MCF 10A (cell line): ENCODE data around the gene PCDHB16. TPM values are rescaled to one million over a fixed set of nuclear protein-coding genes. Genes with fewer than 3 reads are reported as not detected.
"Not testable (repeated sequence)": the region's sequence is repeated elsewhere in the genome, so short reads cannot be mapped to it uniquely, and the experiment has no call there.

Source experiments
- Bru-seq: library from RNA; stranded (reverse); fragments of 400-500 nt; gene quantifications from one replicate; lab custom pipeline; 2021; lab: Mats Ljungman, UMichigan
- BruChase-seq, 2 experiments: library from RNA; stranded (reverse); fragments of 400-500 nt; gene quantifications; one replicate each; lab custom pipeline; 2021; lab: Mats Ljungman, UMichigan
- BruUV-seq: library from RNA; stranded (reverse); fragments of 400-500 nt; replicated peaks from 2 replicates; lab custom pipeline; 2021; lab: Mats Ljungman, UMichigan
- CTCF ChIA-PET: fragments of 300-600 bp; sonication (Branson Sonifier 250); formaldehyde crosslinking; extraction: SDS; loops from one replicate; lab custom pipeline; 2021; ENCODE audit warnings: antibody characterized with exemption, inconsistent platforms; lab: Yijun Ruan, JAX
- POLR2A ChIA-PET: fragments of 300-600, 350-650 bp; sonication (Branson Sonifier 250); formaldehyde crosslinking; extraction: SDS; loops from one replicate; lab custom pipeline; 2020; ENCODE audit warnings: antibody characterized with exemption, inconsistent platforms; lab: Yijun Ruan, JAX
- DNase-seq: peaks from one replicate; pipeline ENCODE4 v3.0.0-alpha.2; 2018; ENCODE audit not compliant: unreplicated experiment
- H3K27ac Mint-ChIP-seq: one replicate; pipeline ENCODE4 v1.8.0; 2022; ENCODE audit warnings: mild to moderate bottlenecking, low read depth, mixed read lengths; ENCODE audit not compliant: unreplicated experiment
- H3K27me3 Mint-ChIP-seq: one replicate; pipeline ENCODE4 v1.8.0; 2022; ENCODE audit warnings: mixed read lengths; ENCODE audit not compliant: insufficient read depth, unreplicated experiment
- H3K36me3 Mint-ChIP-seq: one replicate; pipeline ENCODE4 v1.8.0; 2022; ENCODE audit warnings: mild to moderate bottlenecking, moderate library complexity, mixed read lengths; ENCODE audit not compliant: insufficient read depth, unreplicated experiment
- H3K4me1 Mint-ChIP-seq: one replicate; pipeline ENCODE4 v1.8.0; 2022; ENCODE audit warnings: mixed read lengths; ENCODE audit not compliant: insufficient read depth, unreplicated experiment
- H3K4me3 Mint-ChIP-seq: one replicate; pipeline ENCODE4 v1.8.0; 2022; ENCODE audit warnings: mild to moderate bottlenecking, moderate library complexity, mixed read lengths; ENCODE audit not compliant: unreplicated experiment
- H3K9me3 Mint-ChIP-seq: one replicate; pipeline ENCODE4 v1.8.0; 2022; ENCODE audit warnings: mixed read lengths; ENCODE audit not compliant: unreplicated experiment
- intact Hi-C: fragments of 100-400 bp; cut with micrococcal nuclease; formaldehyde crosslinking; loops from 2 replicates; pipeline ENCODE4 v1.14.1; 2022
- long read RNA-seq: library from polyadenylated mRNA; stranded (forward); transcript quantifications from one replicate; pipeline ENCODE4 v2.0.0, GENCODE V29; 2022
- total RNA-seq: library from RNA; stranded (reverse); gene quantifications from 2 replicates; pipeline ENCODE4 v1.2.3, GENCODE V29; 2022
- TF ChIP-seq, protein P1 (sequence below): fragments of 200-600 bp; IDR thresholded peaks from one replicate; pipeline ENCODE4 v1.8.0; 2022; ENCODE audit warnings: antibody characterized with exemption, mild to moderate bottlenecking; ENCODE audit not compliant: unreplicated experiment

The PCDHB16 gene
- total RNA-seq (1.8 and 2.5 TPM in 2 replicates), Bru-seq, nascent RNA (percentile 41 among the genes with signal in this experiment), BruChase-seq, experiment 1, labeled RNA remaining after a 6-hour chase (percentile 64 among the genes with signal in this experiment), BruChase-seq, experiment 2, labeled RNA remaining after a 2-hour chase (percentile 53 among the genes with signal in this experiment)
- long read RNA-seq, full-length matches to known transcripts, result 2 of 2 reads
- long read RNA-seq, partial matches to known transcripts, result 0 of 2 reads
- long read RNA-seq, other reads (novel, unspliced or antisense), result 0 of 2 reads

DNA sequence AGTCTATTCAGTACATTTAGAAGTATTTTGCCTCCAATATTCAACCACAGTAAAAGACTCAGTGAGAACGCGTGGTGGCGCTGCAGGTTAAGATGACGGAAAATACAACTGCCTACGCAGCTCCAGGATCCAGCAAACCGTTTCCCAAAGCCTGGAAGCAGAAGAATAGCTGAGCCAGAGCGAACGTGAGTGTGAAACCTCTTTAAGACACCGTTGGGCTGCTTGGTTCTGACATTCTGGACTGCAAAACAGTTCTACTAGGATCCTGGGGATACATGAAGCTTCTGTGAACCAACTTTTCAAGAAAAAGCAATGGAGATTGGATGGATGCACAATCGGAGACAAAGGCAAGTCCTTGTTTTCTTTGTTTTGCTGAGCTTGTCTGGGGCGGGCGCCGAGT is at the start of gene PCDHB16:
Gene PCDHB16 (plus strand): TSS at position 140 of the 400 bp plus-strand sequence. CDS start 173 bp downstream, at position 313.
- Mint-ChIP-seq H3K4me3 (peak within 1 kb of the TSS; percentile 83), H3K27ac (peak within 1 kb of the TSS; percentile 83), H3K36me3 (peaks cover 13% of the 10 kb centered on the region), H3K27me3 (no peaks in the 10 kb centered on the region), H3K9me3 (peaks cover 27% of the 10 kb centered on the region), H3K4me1 (peaks cover 6% of the 10 kb centered on the region)
- TF ChIP-seq, protein P1, sequence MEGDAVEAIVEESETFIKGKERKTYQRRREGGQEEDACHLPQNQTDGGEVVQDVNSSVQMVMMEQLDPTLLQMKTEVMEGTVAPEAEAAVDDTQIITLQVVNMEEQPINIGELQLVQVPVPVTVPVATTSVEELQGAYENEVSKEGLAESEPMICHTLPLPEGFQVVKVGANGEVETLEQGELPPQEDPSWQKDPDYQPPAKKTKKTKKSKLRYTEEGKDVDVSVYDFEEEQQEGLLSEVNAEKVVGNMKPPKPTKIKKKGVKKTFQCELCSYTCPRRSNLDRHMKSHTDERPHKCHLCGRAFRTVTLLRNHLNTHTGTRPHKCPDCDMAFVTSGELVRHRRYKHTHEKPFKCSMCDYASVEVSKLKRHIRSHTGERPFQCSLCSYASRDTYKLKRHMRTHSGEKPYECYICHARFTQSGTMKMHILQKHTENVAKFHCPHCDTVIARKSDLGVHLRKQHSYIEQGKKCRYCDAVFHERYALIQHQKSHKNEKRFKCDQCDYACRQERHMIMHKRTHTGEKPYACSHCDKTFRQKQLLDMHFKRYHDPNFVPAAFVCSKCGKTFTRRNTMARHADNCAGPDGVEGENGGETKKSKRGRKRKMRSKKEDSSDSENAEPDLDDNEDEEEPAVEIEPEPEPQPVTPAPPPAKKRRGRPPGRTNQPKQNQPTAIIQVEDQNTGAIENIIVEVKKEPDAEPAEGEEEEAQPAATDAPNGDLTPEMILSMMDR, result peak; percentile 30
- intact Hi-C loops, result no loop called here
- ChIA-PET CTCF (interaction anchor here (0.6 to 2.0 kb wide), 13 partner anchors 10 to 613 kb away, joined by 3 to 14 read pairs (median 5); partner anchors contain the start of genes PCDHB10, PCDHB11, PCDHB14 and PCDHB3), POLR2A (interaction anchor here (0.8 kb wide), 1 partner anchor 138 kb away, joined by 3 read pairs; the partner anchor contains the start of gene TAF7)
- no TSS peak for BruUV-seq
- peak; percentile 68 for DNase-seq

- DNase-seq, result peak; percentile 18
- Mint-ChIP-seq H3K27ac (peak within 1 kb of the TSS; percentile 93), H3K4me1 (no peaks in the 10 kb centered on the region), H3K4me3 (peak within 1 kb of the TSS; percentile 96), H3K9me3 (peaks cover 41% of the 10 kb centered on the region), H3K36me3 (peaks cover 11% of the 10 kb centered on the region), H3K27me3 (no peaks in the 10 kb centered on the region)
- ChIA-PET CTCF (interaction anchor here (0.7 to 0.9 kb wide), 3 partner anchors 13 to 386 kb away, joined by 3 read pairs; no protein-coding TSS in a partner anchor), POLR2A (no interaction called here)
- TF ChIP-seq, protein P1, result peak; percentile 60
- intact Hi-C loops, result no loop called here
- BruUV-seq, result TSS peak; percentile 60
Observed at GRCh38 chr5:141135030-141135717, 47.0 kb upstream of the PCDHB16 start, which contains the start of gene PCDHB5. Gene PCDHB5 (plus strand): TSS chr5:141135206. CDS start chr5:141135435, 229 bp downstream.

GRCh38 chr5:141135718-141136266 is 46.4 kb upstream of the PCDHB16 start:
- DNase-seq, result no peak
- intact Hi-C loops, result no loop called here
- peak overlapping the region; percentile 93 for H3K27ac Mint-ChIP-seq
- H3K4me1 Mint-ChIP-seq, result no peaks in the 10 kb centered on the region
- peak overlapping the region; percentile 96 for H3K4me3 Mint-ChIP-seq
- H3K27me3 Mint-ChIP-seq, result no peaks in the 10 kb centered on the region
- CTCF ChIA-PET, result interaction anchor here (0.9 kb wide), 1 partner anchor 384 kb away, joined by 3 read pairs; no protein-coding TSS in a partner anchor
- no TSS peak for BruUV-seq
- POLR2A ChIA-PET, result no interaction called here
- peaks cover 40% of the 10 kb centered on the region for H3K9me3 Mint-ChIP-seq
- TF ChIP-seq, protein P1, result no peak
- peaks cover 6% of the 10 kb centered on the region for H3K36me3 Mint-ChIP-seq

DNA sequence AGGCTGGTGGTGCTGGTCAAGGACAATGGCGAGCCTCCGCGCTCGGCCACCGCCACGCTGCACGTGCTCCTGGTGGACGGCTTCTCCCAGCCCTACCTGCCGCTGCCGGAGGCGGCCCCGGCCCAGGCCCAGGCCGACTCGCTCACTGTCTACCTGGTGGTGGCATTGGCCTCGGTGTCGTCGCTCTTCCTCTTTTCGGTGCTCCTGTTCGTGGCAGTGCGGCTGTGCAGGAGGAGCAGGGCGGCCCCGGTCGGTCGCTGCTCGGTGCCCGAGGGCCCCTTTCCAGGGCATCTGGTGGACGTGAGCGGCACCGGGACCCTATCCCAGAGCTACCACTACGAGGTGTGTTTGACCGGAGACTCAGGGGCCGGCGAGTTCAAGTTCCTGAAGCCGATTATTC is 44.8 kb upstream of the PCDHB16 start:
- H3K4me3 Mint-ChIP-seq, BruUV-seq, H3K27ac Mint-ChIP-seq, H3K36me3 Mint-ChIP-seq, H3K27me3 Mint-ChIP-seq, H3K4me1 Mint-ChIP-seq, intact Hi-C loops, POLR2A ChIA-PET, DNase-seq: not testable (repeated sequence)
- H3K9me3 Mint-ChIP-seq, result peaks cover 44% of the 10 kb centered on the region
- CTCF ChIA-PET, result interaction anchor here (0.7 kb wide), 1 partner anchor 140 kb away, joined by 3 read pairs; no protein-coding TSS in a partner anchor
